ENCODE measurements around the gene PRKAG2.

The PRKAG2 gene

DNA sequence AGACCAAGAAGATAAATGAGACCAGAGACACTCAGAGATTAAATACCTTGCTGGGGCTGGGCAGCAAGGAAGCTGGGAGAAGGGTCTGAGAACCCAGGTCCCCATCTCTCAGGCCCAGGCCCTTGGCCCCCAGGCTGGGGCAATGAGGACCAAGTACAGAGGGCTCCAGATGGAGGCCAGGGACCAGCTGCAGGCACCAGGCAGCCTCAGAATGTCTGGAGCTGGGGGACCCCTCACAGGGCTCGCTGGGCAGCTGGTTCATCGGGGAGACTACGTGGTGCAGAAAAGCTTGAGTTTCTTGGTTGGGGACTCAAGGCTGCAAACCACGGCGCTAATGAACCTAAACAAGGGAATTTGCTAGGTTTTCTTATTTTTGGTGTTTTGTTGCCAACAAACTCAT, 75.6 kb downstream of the PRKAG2 start:
- no peak for DNase-seq (ENCODE audit: low read depth)

- DNase-seq (ENCODE audit: low read depth) = no peak
These were observed 76.1 kb downstream of the PRKAG2 start for GRCh38 chr7:151800861-151801260.

DNA sequence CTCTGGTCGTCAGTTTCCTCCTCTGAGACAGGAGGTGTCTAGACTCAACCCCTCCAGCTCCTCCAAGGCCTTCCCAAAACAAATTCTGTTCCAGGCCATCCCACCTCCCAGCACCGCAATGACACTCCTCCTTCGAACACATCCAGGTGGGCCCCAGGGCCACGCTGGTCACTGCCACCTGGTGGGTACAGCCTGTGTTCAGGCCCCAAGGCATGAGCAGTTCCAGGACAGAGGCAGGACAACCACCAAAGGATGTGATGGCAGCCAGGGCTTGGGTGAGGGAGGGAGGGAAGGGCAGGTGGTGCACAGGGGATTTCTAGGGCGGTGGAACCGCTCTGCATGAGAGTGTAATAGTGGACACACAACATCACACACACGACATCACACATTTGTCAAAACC, 76.5 kb downstream of the PRKAG2 start:
- no peak for DNase-seq (ENCODE audit: low read depth)

- DNase-seq (ENCODE audit: low read depth) = no peak
These were observed 77.4 kb downstream of the PRKAG2 start for GRCh38 chr7:151799506-151799905.

DNA sequence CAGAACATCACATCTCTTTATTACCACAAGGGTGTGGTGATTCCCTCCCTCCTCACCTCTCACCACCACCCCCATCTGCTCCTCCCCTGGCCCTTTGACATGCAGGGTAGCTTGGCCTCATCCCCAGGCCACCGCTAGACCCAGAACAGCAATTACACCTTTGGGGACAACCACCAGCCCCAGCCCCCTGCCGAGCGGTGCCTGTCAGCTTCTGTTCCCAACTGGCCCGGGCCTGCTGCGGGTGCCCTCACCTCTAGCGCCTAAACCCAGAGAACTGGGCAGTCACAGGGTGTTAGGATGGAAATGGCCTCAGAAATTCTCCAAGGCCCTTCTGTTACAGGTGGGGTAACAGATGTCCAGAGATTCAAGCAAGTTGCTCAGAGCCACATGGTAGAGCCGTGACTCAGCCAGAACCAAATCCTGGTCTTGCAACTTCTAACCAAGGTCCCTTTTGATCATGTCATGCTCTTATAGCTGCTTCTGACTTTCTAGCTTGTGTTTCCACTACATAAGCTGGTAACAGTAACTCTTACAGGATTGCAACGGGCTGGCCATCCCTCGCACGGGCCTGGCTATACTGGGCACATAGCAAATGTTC, 78.0 kb downstream of the PRKAG2 start:
- DNase-seq (ENCODE audit: low read depth) = no peak

- DNase-seq (ENCODE audit: low read depth) = peak; percentile 50
These were observed 79.1 kb downstream of the PRKAG2 start for GRCh38 chr7:151797667-151798307.

DNA sequence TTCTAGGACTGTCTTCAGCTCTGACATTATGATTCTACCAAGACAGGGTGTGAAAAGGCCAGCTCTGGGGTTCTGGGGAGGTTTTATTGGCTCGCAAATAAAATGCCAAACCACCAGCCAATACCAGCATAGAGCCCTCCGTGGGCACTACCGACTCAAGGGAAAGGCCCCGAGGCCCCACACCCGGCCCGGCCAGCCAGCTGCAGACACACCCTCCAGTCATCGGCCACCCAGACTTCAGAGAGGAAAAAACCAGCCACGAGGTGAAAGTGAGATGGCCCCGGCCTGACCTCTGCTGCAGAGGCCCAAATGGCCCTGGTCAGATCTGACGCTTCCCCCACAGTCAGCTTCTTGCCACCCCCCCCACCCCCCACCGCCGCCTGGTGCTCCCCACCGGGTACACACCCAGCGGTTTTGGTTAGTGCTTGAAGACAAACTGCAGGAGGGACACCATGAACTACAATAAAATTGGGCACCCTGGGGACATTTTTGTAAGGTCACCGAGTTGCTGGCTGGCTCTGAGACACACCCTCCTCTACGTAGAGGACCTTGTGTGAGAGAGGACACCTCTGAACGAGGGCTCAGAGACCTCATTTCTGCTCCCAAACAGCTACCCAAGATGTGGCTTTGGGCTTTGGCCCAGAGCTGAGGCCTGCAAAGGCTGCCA, 79.9 kb downstream of the PRKAG2 start:
- peak; percentile 6 for DNase-seq (ENCODE audit: low read depth)

- peak; percentile 86 for DNase-seq (ENCODE audit: low read depth)
These were observed 80.6 kb downstream of the PRKAG2 start for GRCh38 chr7:151796091-151796870.

DNA sequence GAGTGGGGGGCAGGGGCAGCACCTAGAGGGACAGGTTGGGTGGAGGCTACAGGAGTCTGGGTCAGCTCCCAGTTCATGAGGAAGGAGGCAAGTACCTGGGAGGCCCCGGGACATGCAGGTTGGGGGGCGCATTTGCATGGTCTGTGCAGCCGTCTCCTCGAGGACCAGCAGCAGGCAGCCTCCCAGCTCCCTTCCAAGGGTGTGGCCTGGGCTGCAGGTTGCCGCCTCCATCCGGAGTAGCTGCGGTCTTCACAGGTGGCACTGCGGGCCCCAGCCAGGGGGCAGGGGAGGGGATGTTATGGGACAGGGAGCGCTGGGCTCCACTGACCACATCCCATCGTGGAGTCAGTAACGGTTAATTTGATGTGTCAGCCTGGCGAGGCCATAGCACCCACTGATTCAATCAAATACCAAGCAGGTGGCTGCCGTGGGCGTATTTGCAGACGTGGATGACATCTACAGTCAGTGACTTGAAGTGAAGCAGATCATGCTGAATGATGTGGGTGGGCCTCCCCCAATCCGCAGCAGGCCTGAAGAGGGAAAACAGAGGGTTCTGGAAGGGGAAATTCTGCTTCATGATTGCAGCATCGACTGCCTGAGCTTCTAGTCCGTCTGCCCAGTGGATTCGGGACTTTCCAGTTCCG, 81.6 kb downstream of the PRKAG2 start:
- DNase-seq (ENCODE audit: low read depth) = no peak

GRCh38 chr7:151794508-151795167, 82.3 kb downstream of the PRKAG2 start:
- DNase-seq (ENCODE audit: low read depth) = no peak

DNA sequence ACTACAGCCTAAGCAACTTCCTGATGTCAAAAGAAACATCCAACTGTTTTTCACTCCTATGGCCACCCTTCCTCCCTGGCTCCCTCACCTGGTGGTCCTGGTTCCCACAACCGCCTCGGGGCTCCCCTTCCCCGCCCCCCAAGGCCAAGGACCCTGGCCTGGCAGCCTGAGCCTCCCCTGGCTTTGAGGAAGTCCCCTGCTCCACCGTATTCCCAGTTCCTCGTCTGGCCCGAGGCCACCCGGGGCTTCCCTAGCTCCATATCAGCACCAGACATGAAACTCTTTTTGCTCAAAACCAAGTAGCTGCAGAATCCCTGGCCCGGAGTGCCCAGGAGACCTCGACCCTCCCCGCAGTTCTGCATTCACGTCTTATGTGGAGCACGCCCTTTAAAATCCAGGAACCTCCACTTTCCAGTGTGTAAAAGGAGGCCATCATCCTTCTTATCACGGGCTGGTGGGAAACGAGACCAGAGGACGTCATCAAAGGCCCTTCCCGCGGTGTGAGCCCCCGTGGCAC, 82.9 kb downstream of the PRKAG2 start:
- DNase-seq (ENCODE audit: low read depth) = no peak

DNA sequence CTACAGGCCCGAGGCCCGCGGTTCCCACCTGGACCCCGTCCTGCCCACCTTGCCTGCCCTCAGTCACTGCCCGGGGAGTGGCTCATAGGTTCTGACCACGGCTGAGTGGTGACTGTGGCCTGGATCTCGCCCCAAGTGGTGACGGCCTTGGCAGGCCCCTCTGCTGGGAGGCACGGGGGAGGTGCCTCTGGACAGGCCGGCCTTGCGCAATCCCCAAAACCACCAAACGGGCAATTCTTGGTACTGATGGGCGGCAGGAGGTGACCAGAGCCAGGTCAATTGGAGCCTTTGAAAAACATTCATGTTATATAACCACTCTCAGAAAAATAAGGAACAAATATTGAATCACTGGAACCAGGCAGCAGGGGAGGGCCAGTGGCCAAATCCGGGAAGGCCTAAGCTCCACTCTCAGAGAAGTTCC, 83.4 kb downstream of the PRKAG2 start:
- DNase-seq (ENCODE audit: low read depth) = no peak

DNA sequence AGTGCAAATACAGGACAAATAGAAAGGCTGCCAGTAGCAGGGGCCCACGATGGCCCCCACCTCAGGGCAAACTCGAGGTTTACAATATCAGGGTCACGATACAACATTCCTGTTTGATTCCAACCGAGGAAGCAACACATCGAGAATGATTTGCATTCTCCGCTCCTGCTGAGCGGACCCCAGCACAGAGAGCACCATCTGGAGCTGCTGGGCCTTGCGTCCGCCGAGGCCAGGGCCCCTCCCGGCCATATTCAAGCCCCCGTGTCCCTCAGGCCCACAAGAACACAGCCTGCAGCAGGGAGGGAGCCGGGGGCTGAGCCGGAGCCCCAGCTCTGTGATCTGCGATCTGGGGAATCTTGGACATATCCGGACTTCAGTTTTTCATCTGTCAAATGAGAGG, 84.3 kb downstream of the PRKAG2 start:
- DNase-seq (ENCODE audit: low read depth) = no peak

DNA sequence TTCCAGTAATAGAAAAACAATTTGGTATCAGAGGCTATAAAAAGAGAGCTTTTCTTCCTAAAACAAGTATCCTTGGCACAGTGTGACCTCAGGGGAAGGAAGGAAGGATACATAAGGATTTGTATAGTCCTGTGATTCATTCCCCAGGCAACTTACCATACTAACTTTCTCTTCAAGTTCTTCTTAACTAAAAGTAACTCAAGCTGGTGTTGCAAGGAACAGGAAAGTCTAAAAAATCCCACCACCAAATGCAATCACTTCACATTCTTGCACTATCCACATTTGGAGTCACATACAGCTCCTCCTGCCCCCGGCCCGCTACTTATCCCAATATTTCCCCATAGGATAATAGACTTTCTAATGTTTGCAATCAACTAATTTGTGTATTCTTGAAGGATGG, 84.8 kb downstream of the PRKAG2 start:
- DNase-seq (ENCODE audit: low read depth) = no peak

DNA sequence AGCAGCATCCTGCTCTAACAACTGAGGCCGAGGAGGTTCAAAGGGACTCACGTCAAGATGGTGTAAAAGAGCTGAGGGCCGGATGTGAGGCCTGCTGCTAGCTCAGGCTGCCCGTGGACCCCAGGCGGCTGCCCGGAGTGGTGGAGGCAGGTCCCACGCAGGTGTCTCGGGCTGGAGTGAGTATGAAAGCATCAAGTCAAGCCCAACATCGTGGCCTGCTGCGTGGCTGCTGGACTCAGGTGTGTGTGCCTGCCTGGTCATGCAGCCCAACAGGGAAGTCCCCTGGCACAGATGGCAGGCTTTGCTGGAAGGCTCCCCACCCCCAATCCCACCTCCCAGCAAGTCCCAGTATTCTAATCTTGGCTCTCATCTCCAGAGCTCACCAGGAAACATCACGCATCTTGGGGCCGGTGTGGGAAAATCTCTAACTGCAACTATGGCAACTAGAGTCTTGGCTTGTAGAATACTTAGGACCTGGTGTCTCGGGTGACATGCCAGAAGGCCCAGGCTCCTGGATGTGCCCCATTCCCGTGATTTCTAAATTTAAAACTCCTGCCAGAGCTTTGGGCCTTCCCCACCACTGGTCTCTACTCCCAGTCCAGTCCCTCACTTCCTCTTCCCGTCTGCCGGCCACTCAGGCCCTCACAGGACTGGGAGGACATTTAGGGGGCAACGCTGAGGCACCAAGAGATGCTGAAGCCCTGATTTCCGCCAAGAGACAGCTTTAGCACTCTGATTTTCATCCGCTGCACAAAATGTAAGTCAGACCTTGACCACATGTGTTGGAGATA, 85.9 kb downstream of the PRKAG2 start:
- DNase-seq (ENCODE audit: low read depth) = no peak

- DNase-seq (ENCODE audit: low read depth) = no peak
These were observed 86.7 kb downstream of the PRKAG2 start for GRCh38 chr7:151790095-151790829.

- no peak for DNase-seq (ENCODE audit: low read depth)
These were observed 87.5 kb downstream of the PRKAG2 start for GRCh38 chr7:151789380-151789947.

- no peak for DNase-seq (ENCODE audit: low read depth)
These were observed 89.6 kb downstream of the PRKAG2 start for GRCh38 chr7:151787348-151787747.

DNA sequence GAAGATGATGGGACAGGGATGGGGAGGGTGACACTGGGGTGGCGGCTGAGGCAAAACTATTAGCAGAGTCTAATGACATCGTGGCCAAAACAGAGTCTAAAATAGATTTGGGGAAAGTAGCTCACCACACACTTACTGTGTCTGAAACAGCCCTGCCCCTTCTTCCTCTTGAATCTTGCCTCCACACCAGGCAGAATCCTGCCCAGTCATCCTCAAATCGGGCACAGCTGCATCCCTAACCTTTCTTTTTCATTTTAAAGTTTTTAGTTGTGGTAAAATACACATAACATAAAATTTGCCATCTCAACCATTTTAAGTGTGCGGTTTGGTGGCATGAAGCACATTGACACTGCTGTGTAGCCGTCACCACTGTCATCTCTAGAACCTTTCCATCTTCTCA, 90.0 kb downstream of the PRKAG2 start:
- DNase-seq (ENCODE audit: low read depth) = no peak

- DNase-seq (ENCODE audit: low read depth) = no peak
These were observed 90.7 kb downstream of the PRKAG2 start for GRCh38 chr7:151786241-151786640.

Data from ELR (cell line).